ENCODE measurements around the gene DUSP9.
"Not testable (repeated sequence)": the region's sequence is repeated elsewhere in the genome, so short reads cannot be mapped to it uniquely, and the experiment has no call there.

GRCh38 chrX:153694256-153694655 is 47.3 kb downstream of the DUSP9 start:
- not testable (repeated sequence) for TF ChIP-seq ZNF311 (tag by site-specific recombination; IDR thresholded peaks at IDR 0.05; ENCODE audit: borderline replicate concordance); ZNF133 (tag by site-specific recombination; IDR thresholded peaks at IDR 0.05); YY2 (tag by site-specific recombination; IDR thresholded peaks at IDR 0.05)
- TF ChIP-seq, protein P1, sequence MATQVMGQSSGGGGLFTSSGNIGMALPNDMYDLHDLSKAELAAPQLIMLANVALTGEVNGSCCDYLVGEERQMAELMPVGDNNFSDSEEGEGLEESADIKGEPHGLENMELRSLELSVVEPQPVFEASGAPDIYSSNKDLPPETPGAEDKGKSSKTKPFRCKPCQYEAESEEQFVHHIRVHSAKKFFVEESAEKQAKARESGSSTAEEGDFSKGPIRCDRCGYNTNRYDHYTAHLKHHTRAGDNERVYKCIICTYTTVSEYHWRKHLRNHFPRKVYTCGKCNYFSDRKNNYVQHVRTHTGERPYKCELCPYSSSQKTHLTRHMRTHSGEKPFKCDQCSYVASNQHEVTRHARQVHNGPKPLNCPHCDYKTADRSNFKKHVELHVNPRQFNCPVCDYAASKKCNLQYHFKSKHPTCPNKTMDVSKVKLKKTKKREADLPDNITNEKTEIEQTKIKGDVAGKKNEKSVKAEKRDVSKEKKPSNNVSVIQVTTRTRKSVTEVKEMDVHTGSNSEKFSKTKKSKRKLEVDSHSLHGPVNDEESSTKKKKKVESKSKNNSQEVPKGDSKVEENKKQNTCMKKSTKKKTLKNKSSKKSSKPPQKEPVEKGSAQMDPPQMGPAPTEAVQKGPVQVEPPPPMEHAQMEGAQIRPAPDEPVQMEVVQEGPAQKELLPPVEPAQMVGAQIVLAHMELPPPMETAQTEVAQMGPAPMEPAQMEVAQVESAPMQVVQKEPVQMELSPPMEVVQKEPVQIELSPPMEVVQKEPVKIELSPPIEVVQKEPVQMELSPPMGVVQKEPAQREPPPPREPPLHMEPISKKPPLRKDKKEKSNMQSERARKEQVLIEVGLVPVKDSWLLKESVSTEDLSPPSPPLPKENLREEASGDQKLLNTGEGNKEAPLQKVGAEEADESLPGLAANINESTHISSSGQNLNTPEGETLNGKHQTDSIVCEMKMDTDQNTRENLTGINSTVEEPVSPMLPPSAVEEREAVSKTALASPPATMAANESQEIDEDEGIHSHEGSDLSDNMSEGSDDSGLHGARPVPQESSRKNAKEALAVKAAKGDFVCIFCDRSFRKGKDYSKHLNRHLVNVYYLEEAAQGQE (tag by site-specific recombination; IDR thresholded peaks at IDR 0.05): not testable (repeated sequence)
- TF ChIP-seq, protein P2, sequence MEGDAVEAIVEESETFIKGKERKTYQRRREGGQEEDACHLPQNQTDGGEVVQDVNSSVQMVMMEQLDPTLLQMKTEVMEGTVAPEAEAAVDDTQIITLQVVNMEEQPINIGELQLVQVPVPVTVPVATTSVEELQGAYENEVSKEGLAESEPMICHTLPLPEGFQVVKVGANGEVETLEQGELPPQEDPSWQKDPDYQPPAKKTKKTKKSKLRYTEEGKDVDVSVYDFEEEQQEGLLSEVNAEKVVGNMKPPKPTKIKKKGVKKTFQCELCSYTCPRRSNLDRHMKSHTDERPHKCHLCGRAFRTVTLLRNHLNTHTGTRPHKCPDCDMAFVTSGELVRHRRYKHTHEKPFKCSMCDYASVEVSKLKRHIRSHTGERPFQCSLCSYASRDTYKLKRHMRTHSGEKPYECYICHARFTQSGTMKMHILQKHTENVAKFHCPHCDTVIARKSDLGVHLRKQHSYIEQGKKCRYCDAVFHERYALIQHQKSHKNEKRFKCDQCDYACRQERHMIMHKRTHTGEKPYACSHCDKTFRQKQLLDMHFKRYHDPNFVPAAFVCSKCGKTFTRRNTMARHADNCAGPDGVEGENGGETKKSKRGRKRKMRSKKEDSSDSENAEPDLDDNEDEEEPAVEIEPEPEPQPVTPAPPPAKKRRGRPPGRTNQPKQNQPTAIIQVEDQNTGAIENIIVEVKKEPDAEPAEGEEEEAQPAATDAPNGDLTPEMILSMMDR (tag by site-specific recombination; IDR thresholded peaks at IDR 0.05): not testable (repeated sequence)

Data from HEK293 (cell line).